ENCODE results near the gene CLDN9.
A peak's percentile ranks its signal among the peaks of the same experiment; 100 is the strongest.

CLDN9 gene

GRCh38 chr16:3012828-3013420 is at the start of gene CLDN9:
Gene CLDN9 (plus strand): TSS chr16:3012923. CDS start chr16:3013363, 440 bp downstream.
- ChIA-PET CTCF (interaction anchor here (1.0 to 1.2 kb wide), 2 partner anchors 15 to 117 kb away, joined by 3 to 4 read pairs; no protein-coding TSS in a partner anchor), POLR2A (no interaction called here)
- TF ChIP-seq CTCF (IDR thresholded peaks at IDR 0.05; ENCODE audit: control extremely low read depth, extremely low read depth, low read depth, missing control alignments), result no peak
- no peak for DNase-seq (ENCODE audit: extremely low spot score)

- POLR2A ChIA-PET, result interaction anchor here (0.6 kb wide), 1 partner anchor 16 kb away, joined by 5 read pairs; no protein-coding TSS in a partner anchor
- DNase-seq (ENCODE audit: extremely low spot score), result no peak
- no peak for TF ChIP-seq CTCF (IDR thresholded peaks at IDR 0.05; ENCODE audit: control extremely low read depth, extremely low read depth, low read depth, missing control alignments)
- CTCF ChIA-PET, result interaction anchor here (1.0 to 8.6 kb wide), 10 partner anchors 9 to 55 kb away, joined by 3 to 54 read pairs (median 5); partner anchors contain the start of gene FLYWCH1
Observed at GRCh38 chr16:2963074-2963722, 49.5 kb upstream of the CLDN9 start.

GRCh38 chr16:2963723-2964474 is 48.8 kb upstream of the CLDN9 start, which contains the start of gene KREMEN2:
Gene KREMEN2 (plus strand): TSS chr16:2964275. CDS start chr16:2964521, 246 bp downstream.
- peak; percentile 56 for DNase-seq (ENCODE audit: extremely low spot score)
- TF ChIP-seq CTCF (IDR thresholded peaks at IDR 0.05; ENCODE audit: control extremely low read depth, extremely low read depth, low read depth, missing control alignments), result no peak
- CTCF ChIA-PET, result interaction anchor here (1.4 to 8.6 kb wide), 5 partner anchors 8 to 68 kb away, joined by 3 to 54 read pairs (median 8); no protein-coding TSS in a partner anchor
- POLR2A ChIA-PET, result no interaction called here

GRCh38 chr16:2964475-2965336 is 48.0 kb upstream of the CLDN9 start:
- DNase-seq (ENCODE audit: extremely low spot score), result peak; percentile 88
- TF ChIP-seq CTCF (IDR thresholded peaks at IDR 0.05; ENCODE audit: control extremely low read depth, extremely low read depth, low read depth, missing control alignments), result no peak
- CTCF ChIA-PET, result interaction anchor here (1.0 to 8.6 kb wide), 7 partner anchors 8 to 96 kb away, joined by 3 to 54 read pairs (median 8); no protein-coding TSS in a partner anchor
- POLR2A ChIA-PET, result interaction anchor here (0.7 kb wide), 1 partner anchor 16 kb away, joined by 6 read pairs; the partner anchor contains the start of gene PKMYT1

- no peak for TF ChIP-seq CTCF (IDR thresholded peaks at IDR 0.05; ENCODE audit: control extremely low read depth, extremely low read depth, low read depth, missing control alignments)
- no peak for DNase-seq (ENCODE audit: extremely low spot score)
- POLR2A ChIA-PET, result no interaction called here
- CTCF ChIA-PET, result interaction anchor here (1.5 to 8.6 kb wide), 4 partner anchors 10 to 97 kb away, joined by 3 to 54 read pairs (median 8); no protein-coding TSS in a partner anchor
Observed at GRCh38 chr16:2966043-2966807, 46.5 kb upstream of the CLDN9 start.

Data from GM10248 (cell line).